Transverse colon (tissue), 4 donors: ENCODE data around the gene TTLL5. TPM values are rescaled to one million over a fixed set of nuclear protein-coding genes. Genes with fewer than 3 reads are reported as not detected.

Source experiments
- DNase-seq: peaks from one replicate; pipeline ENCODE4 v3.0.0-alpha.2; 2019
- H3K27ac ChIP-seq, 4 donors: fragments of 200-600 bp; sonication (generic); 2 replicates each; pipeline ENCODE4 v1.5.1; 2016 to 2018; ENCODE audit warnings: inconsistent platforms in 4 of 4
- H3K27me3 ChIP-seq: fragments of 200-600 bp; sonication (generic); 2 replicates; pipeline ENCODE4 v1.5.1; 2017; ENCODE audit warnings: inconsistent platforms
- H3K36me3 ChIP-seq, 4 donors: fragments of 200-600 bp; sonication (generic); 2 replicates each; pipeline ENCODE4 v1.5.1; 2017 to 2019; ENCODE audit warnings: inconsistent platforms in 4 of 4
- H3K4me1 ChIP-seq, 4 donors: fragments of 200-600 bp; sonication (generic); 2 replicates each; pipeline ENCODE4 v1.5.1; 2017 to 2020; ENCODE audit warnings: inconsistent platforms in 4 of 4
- H3K4me3 ChIP-seq, 4 donors: fragments of 200-600 bp; sonication (generic); 1 replicate in 1 of 4; 2 replicates in 3 of 4; pipeline versions ENCODE4 v1.5.1 to v1.6.1; 2017 to 2019; ENCODE audit warnings: inconsistent platforms in 4 of 4
- H3K9me3 ChIP-seq, 2 donors: fragments of 200-600 bp; sonication (generic); 2 replicates each; pipeline ENCODE4 v1.5.1; 2017 to 2019; ENCODE audit warnings: inconsistent platforms in 2 of 2
- EP300 ChIP-seq: sonication (generic); formaldehyde crosslinking; IDR thresholded peaks from one replicate; pipeline ENCODE4 v1.6.1; 2017; ENCODE audit warnings: antibody characterized with exemption, low read depth
- POLR2A ChIP-seq: fragments of 450-650 bp; IDR thresholded peaks from one replicate; pipeline ENCODE4 v1.6.1; 2016; ENCODE audit warnings: antibody characterized with exemption, mild to moderate bottlenecking, moderate library complexity
- POLR2AphosphoS5 ChIP-seq, 3 donors: sonication (generic); formaldehyde crosslinking; IDR thresholded peaks; one replicate each; pipeline ENCODE4 v1.6.1; 2016; ENCODE audit warnings: antibody characterized with exemption in 3 of 3
- WGBS, 2 donors: methylation state at CpG; one replicate each; pipeline ENCODE4 v1.1.5; 2018; ENCODE audit warnings: low coverage in 1 of 2; 5-methylcytosine and 5-hydroxymethylcytosine counted together
- in situ Hi-C, 4 donors: fragments of 200-750 bp; cut with MboI; loops; one replicate each; pipeline versions ENCODE4 v1.15.0 to v1.15.1; 2017; ENCODE audit warnings: low sequenced_read_pairs in 3 of 4, low pct_ligation_motif_present in 1 of 4, low pct_unique_long_range_greater_than_20kb in 1 of 4
- intact Hi-C: fragments of 100-400 bp; cut with DNase I; formaldehyde crosslinking; loops from one replicate; pipeline ENCODE4 v1.15.1; 2023; ENCODE audit warnings: low total_unique reads
- total RNA-seq, 4 donors: library from RNA; depleted of rRNA; stranded (reverse); fragments of >200 nt; gene quantifications; one replicate each; pipeline ENCODE4 v1.1.0, GENCODE V29; 2016
- TF ChIP-seq, protein P1 (sequence below), 5 experiments: fragments of 200-600 bp in 3 of 5; fragments of 450-650 bp in 2 of 5; sonication (generic) in 3 of 5; IDR thresholded peaks; 1 replicate in 2 of 5; 2 replicates in 3 of 5; pipeline ENCODE4 v1.5.1; 2016 to 2017; ENCODE audit warnings: antibody characterized with exemption in 5 of 5, inconsistent platforms in 3 of 5, mild to moderate bottlenecking in 2 of 5, moderate library complexity in 1 of 5

The TTLL5 gene
- total RNA-seq, 4 donors from 2014 or later = 16.1 to 264 (median 40.8) TPM

DNA sequence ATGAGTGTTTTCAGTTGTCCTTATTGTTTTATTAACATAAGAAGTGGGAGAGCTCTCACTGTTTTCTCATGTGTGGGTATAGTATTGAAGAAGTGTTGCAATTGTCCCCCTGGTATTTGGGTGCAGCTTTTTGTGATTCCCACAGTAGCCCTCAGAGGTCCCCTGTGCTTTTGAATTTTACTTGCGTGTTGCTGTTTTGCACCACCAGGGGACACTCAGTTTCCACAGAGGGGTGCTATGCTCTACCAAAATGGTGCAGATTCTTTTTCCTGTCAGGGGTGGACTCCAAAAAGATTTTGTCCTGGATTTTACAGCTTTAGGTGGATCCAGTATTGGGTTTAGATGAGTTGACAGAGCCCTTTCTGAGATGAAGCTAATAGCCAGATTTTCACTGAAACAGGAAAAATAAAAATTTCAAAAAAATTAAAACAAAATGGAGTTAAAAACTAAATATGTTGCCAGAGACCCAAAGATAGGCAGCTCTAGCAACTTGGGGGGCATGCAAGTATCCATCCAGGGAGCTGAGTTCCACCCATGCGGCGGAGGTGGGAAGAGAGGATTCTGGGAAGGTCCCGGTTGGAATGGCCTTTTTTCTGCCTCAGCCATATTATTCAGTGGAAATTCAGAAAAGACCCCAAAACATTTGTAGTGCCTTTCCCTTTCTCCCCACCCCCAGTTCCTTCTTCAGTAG, 50.2 kb downstream of the TTLL5 start:
- Histone ChIP-seq H3K4me3 (no peak overlapping the region), H3K27ac (peak overlapping the region; percentile 46 to 80 (median 74)), H3K4me1 (peaks cover 4 to 14% (median 6%) of the 10 kb centered on the region in 4 donors), H3K9me3 (no peaks in the 10 kb centered on the region), H3K36me3 (no peaks in the 10 kb centered on the region), H3K27me3 (no peaks in the 10 kb centered on the region)
- intact Hi-C loops = no loop called here
- no peak for DNase-seq
- in situ Hi-C loops = loop anchor here in 3 of 4 donors (10.0 kb wide), 1 partner anchor 274 kb away; the partner anchor contains the start of genes IFT43 (in 3 of the 3) and TGFB3 (in 3 of the 3)
- 91 to 94% methylated on average over 4 of the region's 4 CpGs for WGBS, 2 donors
- TF ChIP-seq POLR2A = no peak
- TF ChIP-seq POLR2AphosphoS5 (IDR thresholded peaks at IDR 0.05) = no peak
- TF ChIP-seq, protein P1, sequence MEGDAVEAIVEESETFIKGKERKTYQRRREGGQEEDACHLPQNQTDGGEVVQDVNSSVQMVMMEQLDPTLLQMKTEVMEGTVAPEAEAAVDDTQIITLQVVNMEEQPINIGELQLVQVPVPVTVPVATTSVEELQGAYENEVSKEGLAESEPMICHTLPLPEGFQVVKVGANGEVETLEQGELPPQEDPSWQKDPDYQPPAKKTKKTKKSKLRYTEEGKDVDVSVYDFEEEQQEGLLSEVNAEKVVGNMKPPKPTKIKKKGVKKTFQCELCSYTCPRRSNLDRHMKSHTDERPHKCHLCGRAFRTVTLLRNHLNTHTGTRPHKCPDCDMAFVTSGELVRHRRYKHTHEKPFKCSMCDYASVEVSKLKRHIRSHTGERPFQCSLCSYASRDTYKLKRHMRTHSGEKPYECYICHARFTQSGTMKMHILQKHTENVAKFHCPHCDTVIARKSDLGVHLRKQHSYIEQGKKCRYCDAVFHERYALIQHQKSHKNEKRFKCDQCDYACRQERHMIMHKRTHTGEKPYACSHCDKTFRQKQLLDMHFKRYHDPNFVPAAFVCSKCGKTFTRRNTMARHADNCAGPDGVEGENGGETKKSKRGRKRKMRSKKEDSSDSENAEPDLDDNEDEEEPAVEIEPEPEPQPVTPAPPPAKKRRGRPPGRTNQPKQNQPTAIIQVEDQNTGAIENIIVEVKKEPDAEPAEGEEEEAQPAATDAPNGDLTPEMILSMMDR (IDR thresholded peaks at IDR 0.05) = peak; percentile 44 to 65 (median 47)
- no peak for TF ChIP-seq EP300

DNA sequence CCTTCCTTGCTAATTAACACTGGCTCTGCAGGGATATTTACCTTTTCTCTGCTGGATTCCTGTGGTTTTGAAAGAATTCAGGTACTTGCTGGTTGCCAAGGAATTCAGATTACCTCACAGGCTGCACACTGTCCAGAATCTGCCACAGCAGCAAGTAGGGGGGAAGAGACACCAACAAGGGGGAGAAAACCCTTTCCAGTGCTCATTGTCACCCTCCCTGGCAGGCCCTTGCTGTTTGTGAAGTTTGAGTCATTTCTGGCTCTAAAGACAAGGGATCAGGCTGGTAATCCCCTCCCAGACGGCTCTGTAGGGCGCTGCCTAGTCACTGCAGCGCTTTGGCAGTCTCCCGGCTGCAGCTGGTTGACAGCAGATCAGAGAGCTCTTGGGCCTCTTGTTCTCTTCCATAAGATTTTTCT, 50.8 kb downstream of the TTLL5 start:
- TF ChIP-seq POLR2A = no peak
- no peak for TF ChIP-seq POLR2AphosphoS5 (IDR thresholded peaks at IDR 0.05)
- TF ChIP-seq EP300 = no peak
- TF ChIP-seq, protein P1 (IDR thresholded peaks at IDR 0.05) = no peak
- WGBS, 2 donors = 38% methylated on average over 4 of the region's 4 CpGs; no CpG with 5 or more reads in 1 of the 2 donors
- Histone ChIP-seq H3K4me3 (no peak overlapping the region), H3K36me3 (no peaks in the 10 kb centered on the region), H3K27me3 (no peaks in the 10 kb centered on the region), H3K27ac (peak overlapping the region; percentile 46 to 80 (median 74)), H3K9me3 (no peaks in the 10 kb centered on the region), H3K4me1 (peaks cover 4 to 19% (median 8%) of the 10 kb centered on the region in 4 donors)
- intact Hi-C loops = loop anchor here (2.0 kb wide), 1 partner anchor 271 kb away; no protein-coding TSS in a partner anchor
- in situ Hi-C loops = loop anchor here in 3 of 4 donors (10.0 kb wide), 1 partner anchor 273 kb away; the partner anchor contains the start of genes IFT43 (in 3 of the 3) and TGFB3 (in 3 of the 3)
- DNase-seq = peak; percentile 13

DNA sequence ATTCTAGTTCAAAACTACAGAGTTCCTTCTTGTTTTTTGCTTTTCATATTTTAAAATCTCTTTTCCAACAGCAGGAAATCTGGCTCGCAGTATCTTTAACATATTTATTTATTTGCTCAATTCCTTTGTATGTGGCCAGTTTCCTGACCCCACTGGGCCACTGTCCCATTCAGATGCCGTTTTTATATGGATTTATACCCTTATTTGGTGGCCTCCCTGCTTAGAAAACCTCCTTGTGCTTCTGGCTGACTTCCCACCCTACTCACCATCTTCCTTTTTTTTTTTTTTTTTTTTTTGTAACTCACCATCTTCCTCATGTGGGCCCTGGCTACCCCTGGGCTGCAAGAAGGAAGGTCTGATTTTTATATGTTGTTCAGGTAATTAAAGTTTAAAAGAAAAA, 53.9 kb downstream of the TTLL5 start:
- Histone ChIP-seq H3K27me3 (no peaks in the 10 kb centered on the region), H3K4me1 (peaks cover 4 to 27% (median 9%) of the 10 kb centered on the region in 4 donors), H3K4me3 (no peak overlapping the region), H3K36me3 (peaks cover 0 to 7% (median 0%) of the 10 kb centered on the region in 4 donors), H3K27ac (peak overlapping the region in 1 of 4 donors; percentile 37), H3K9me3 (no peaks in the 10 kb centered on the region)
- TF ChIP-seq EP300 (no peak), POLR2A (no peak), POLR2AphosphoS5 (IDR thresholded peaks at IDR 0.05) (no peak)
- TF ChIP-seq, protein P1 (IDR thresholded peaks at IDR 0.05) = no peak
- WGBS, 2 donors = 53 to 57% methylated on average over 2 of the region's 2 CpGs
- intact Hi-C loops (no loop called here), in situ Hi-C loops (loop anchor here (5.0 to 10.0 kb wide), 2 partner anchors 267 to 270 kb away; partner anchors contain the start of genes TGFB3 (in 4 of the 4) and IFT43 (in 3 of the 4))
- DNase-seq = no peak
